WTC11 (cell line): ENCODE measurements around the gene CFAP74.

Source experiments
- ATF1 ChIP-seq: sonication (generic); formaldehyde crosslinking; IDR thresholded peaks from 2 replicates; pipeline ENCODE4 v1.8.1; 2023; ENCODE audit warnings: mild to moderate bottlenecking, moderate library complexity, missing genetic modification reagents
- CREB1 ChIP-seq: sonication (generic); formaldehyde crosslinking; IDR thresholded peaks from 2 replicates; pipeline ENCODE4 v1.8.0; 2023; ENCODE audit warnings: mild to moderate bottlenecking, missing genetic modification reagents
- FOXP1 ChIP-seq: sonication (generic); formaldehyde crosslinking; IDR thresholded peaks from 2 replicates; pipeline ENCODE4 v1.8.0; 2022; ENCODE audit warnings: missing genetic modification reagents, mild to moderate bottlenecking, moderate library complexity, borderline replicate concordance
- NR1H2 ChIP-seq: sonication (generic); formaldehyde crosslinking; IDR thresholded peaks from 2 replicates; pipeline ENCODE4 v1.9.0; 2021; ENCODE audit warnings: mild to moderate bottlenecking, moderate library complexity, missing genetic modification reagents
- ZNF121 ChIP-seq: sonication (generic); formaldehyde crosslinking; IDR thresholded peaks from 2 replicates; pipeline ENCODE4 v1.8.0; 2023; ENCODE audit warnings: missing genetic modification reagents

GRCh38 chr1:1921901-1922701 is 81.5 kb downstream of the CFAP74 start:
- TF ChIP-seq FOXP1 (CRISPR knock-in tag) (no peak), ZNF121 (no peak), NR1H2 (CRISPR knock-in tag) (no peak), CREB1 (no peak), ATF1 (no peak)
